HTERT RPE-1 (cell line): Measurements from ENCODE around the gene PRR5L.
"Not testable (repeated sequence)": the region's sequence is repeated elsewhere in the genome, so short reads cannot be mapped to it uniquely, and the experiment has no call there.

Source experiments
- in situ Hi-C: fragments of 300-500 bp; cut with MboI; formaldehyde crosslinking; loops from 4 replicates; pipeline ENCODE4 v1.14.3; 2020; ENCODE audit warnings: low sequenced_read_pairs

PRR5L gene

DNA sequence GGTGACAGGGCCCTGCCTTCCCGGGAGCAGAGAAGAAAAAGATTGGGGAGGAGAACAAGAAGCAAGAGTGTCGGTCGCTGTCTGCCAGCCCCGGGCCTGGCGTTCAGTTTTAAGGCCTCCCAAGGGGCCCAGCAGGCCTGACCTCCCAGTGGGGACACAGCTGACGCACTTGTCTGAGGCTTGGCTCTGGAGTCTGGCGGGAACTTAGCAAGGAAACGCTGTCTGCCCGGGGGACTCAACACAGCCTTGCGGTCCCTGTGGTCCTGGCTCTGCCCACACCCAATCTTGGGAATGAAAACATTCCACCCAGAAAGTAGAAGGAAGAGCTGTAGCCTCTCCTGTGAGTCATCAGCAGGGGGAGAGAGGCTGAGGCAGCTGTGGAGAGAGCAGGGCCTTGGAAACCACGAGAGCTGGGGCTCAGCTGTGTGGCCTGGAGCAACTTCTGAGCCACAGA is 159.6 kb downstream of the PRR5L start:
- in situ Hi-C loops, result no loop called here

DNA sequence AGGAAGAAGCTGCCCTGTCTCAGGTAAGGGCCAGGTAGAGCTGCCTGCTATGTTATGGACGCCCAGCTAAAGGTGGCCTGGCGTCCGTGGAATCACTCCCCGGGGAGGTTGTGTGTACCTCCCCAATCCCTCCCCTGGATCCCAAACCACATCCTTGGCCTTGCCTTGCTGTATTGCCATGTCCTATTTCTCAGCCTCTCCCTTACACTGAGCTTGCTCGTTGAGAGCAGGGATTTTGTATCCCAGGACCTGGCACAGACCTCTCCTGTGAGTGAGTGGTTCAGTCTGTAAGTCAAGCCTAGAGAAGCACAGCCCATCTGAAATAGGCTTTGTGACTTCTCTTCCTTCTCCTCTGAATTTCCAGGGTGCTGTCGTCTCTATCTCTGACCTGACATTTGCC is 160.1 kb downstream of the PRR5L start:
- in situ Hi-C loops, result no loop called here

DNA sequence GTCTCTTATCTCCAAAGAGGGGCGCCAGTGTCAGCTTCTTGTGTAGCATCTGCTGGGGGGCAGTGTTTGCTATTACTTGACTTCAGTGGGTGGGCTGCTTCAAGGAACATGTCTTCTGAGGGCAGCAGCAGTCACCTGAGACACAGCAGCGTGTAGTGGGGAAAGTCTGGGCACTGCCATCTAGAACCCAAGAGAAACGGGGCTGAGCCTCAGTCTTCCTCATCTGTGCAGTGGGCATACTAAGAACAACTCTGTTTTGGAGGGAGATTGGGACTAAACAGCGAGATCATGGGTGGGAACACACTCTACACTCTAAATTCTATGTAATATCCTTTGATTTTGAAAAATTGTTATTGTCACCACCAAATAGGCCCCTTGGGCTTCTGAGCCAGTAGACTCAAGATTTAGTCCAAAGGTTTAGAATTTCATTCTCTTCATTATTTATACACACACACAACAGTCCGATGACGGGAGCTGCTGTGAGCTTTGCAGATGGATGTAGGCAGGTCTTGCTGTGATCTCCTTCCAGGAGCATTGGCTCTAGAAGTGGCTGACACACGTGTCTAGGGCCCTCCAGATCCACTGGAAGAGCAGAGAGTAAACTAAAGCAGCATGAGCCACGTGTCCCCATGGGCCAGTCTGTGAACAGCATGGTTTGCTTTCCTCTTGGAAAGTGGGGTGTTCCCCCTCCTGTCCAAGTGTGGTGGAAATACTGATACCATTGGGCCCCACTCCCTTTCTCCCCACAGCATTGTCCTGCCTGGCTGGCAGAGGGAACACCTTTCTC is 162.2 kb downstream of the PRR5L start:
- in situ Hi-C loops, result no loop called here

DNA sequence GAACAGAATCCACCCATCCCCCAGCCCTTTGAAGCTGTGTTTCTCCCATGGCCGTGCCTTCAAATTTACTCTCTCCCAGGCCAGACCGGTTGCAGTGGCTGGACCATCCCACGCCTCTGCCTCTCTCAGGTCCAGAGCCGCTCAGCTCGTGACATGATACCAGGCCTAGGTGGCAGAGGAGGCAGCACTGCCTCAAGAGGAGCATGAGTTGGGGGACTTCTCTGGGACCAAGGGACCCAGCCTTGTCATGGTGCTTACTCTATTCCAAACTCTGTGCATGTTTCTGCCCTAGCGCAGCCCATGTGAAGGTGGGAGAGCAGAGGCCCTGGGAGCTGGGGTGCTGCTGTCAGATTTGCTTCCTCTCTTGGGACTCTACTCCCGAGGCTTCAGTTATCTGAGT is 163.0 kb downstream of the PRR5L start:
- in situ Hi-C loops, result no loop called here

DNA sequence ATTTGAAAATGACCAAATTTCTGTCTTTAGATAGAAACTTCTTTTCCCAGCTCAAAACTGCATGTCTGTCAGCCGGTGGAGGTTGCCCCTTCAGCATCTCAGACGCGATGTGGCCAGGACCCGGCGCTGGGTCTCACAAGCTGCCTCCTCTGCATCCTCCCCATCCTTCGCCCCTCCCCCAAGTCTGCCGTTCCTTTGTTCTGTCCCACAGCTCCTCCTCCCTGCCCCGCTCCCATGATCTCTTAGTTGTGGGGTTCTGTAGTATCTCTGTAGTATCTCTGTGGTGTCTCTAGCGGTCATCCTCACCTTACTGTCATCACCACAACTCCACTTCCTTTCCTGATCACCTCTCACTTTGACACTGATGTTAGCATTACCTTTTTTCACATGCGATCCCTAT is 164.1 kb downstream of the PRR5L start:
- in situ Hi-C loops, result no loop called here

DNA sequence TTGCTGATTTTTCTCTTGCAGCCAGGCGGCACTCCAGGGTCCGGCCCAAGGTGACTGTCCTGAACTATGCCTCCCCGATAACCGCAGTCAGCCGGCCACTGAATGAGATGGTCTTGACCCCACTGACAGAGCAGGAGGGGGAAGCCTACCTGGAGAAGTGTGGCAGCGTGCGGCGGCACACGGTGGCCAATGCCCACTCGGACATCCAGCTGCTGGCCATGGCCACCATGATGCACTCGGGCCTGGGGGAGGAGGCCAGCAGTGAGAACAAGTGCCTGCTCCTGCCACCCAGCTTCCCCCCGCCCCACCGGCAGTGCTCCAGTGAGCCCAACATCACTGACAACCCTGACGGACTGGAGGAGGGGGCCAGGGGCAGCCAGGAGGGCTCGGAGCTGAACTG is 166.2 kb downstream of the PRR5L start:
- in situ Hi-C loops, result no loop called here

DNA sequence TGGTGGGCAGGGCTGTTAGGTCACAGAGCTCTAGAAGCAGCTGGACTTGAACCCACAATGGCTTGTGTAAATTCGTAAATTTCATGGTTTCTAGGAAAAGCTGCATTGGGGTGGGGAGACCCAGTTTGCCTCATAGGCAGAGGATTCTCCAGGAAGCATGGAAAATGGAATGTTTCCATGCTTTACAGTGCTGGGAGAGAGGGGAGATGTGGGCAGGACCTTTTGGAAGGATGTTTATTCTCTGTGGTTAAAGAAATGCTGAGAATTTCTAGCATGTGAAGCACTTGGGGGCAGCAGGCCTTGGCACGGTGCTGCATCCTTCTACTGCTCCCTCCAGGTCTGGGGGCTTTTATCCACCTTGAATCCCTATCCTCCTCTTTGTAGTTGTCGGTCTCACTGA is 167.7 kb downstream of the PRR5L start:
- in situ Hi-C loops, result no loop called here

DNA sequence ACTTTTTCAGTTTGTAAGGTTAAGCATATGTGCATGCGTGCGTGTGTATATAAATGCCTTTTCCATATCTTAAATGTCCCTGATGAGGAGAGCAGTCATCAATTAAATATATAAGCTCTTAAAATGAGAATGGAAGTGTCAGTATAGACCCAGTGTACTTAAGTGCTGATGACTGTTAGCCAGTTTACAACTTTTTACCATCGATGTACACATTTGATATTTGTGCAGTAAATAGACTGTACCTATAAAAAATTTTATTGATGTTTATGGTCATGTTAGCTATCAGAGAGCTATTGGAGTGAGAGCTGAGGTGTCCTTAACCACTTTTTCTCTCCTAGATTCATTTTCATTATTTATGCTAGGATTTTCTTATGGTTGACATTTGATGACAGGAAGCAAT is 168.6 kb downstream of the PRR5L start:
- in situ Hi-C loops, result no loop called here

DNA sequence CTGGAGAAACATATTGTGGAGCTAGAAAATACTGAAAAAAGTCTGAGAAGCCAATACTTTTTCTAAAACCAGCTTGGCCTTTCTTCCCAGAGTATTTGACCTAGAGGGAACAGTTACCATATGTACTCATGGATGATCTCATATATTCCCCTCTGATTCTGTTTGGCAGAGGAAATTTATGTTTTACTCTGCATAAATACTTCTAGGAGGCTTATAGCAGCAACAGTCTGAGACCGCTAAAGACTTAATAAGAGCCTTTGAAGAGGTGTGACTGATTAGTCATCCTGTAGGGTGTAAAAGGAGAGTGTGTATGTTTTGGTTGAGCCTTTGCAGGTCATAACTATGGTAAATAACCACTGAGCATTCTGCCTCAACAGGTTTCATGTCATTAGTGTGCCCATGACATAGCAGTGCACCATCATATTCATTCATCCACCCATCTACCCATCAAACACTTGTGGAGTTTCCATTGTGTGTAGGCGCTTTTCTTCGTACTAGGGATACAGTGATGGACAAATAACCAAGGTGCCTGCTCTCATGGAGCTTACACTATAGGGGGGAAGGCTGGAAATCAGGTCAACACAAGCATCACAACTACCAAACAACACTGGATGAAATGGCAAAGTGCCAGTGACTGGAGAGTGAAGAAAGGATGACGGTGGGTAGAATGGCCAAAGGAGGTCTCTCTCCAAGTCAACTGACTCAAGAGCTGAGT is 169.5 kb downstream of the PRR5L start:
- in situ Hi-C loops, result no loop called here

DNA sequence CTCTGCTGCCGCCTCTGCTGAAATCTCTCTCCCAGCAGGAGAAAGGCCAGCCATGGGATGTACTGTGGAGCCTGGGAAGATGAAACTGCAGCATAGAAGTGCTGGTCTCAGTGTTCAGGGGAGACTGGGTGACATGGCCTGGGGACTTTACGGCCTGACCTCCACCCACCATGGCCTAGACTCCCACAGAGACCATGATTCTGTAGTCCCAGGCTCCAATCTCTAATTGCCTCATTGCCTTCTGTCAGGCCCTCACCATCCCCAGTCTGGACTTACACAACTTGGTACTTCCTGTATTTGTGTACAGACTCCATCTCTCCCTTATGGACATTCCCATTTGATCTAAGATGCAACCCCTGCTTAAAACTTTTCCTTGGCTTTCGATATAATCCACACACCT is 170.9 kb downstream of the PRR5L start:
- in situ Hi-C loops, result no loop called here

DNA sequence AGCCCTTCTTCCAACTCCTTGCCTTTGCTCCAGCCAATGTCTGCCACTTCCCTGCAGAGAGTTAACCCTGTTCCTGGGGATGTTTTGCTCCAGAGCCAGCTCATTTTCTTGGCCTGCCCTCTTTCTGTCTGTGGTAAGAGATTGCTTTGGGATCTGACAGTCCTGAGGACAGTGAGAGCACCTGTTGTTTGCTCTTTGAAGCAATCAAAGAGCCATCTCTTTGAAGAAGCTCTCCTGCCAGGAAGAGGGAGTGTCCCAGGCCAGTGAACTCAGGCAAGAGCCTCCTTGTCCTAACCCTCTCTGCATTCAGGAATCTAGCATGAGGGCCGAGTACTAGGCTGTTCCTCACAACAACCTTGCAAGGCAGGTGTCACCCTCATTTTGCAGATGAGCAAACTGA is 171.8 kb downstream of the PRR5L start:
- in situ Hi-C loops, result no loop called here

DNA sequence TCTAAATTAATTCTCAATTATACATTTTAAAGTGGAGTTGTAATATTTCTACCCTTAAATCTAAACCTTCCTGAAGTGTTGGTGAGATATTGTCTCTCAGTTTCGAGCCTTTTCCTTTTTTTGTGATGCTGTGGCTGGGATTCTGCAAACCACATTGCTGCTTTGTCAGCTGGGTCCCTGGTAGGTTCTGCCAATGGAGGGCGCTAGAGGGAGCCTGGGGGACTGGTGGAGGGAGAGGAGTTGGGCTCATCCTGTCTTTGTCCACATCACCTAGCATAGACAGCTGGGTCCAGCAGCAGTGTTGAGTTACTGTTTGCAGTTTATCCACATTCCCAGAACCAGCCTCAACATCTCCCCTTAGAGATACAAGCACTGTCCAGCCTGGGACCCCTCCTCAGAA is 173.0 kb downstream of the PRR5L start:
- in situ Hi-C loops, result no loop called here

DNA sequence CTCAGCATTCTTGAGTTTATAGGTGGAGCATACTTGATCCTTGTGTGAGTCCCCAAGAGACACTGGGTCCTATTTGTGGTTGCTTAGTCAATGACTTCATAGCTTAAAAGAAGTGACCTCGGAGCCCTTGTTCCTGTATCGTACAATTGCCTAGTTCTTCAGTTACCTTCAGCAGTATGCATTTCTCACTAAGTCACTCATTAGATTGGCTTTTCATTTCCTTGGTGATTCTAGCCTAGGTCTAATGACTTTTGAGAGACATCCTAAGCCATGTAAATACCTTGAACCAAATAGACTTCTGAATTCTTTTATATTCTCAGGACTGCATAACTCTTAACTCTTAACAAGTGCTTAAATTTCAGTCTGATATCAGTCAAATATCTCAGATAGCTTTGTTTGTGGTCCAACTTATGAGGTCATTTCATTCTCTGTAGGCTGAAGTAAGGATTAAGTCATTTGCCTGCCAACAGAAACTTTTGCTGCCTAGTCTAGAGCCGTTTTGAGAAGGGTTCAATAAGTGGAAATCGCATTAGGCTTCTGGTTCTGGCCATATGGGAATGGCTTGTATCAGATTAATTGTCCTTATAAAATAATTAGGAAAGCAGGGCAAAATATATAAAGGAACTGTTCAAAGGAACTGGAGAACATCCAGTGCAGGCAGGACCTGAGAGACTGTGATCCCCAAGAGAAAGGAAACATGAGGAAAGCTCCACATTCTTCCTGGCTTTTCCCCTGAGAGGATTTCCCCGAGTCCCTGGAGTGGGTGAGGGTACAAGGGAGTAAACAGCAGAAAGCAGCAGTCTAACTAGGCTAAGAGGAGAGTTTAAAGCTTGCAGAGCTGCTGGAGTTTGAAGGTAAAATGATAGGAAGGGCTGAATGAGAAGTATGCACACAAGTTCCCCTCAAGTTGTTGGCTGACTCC is 174.1 kb downstream of the PRR5L start:
- in situ Hi-C loops, result no loop called here

DNA sequence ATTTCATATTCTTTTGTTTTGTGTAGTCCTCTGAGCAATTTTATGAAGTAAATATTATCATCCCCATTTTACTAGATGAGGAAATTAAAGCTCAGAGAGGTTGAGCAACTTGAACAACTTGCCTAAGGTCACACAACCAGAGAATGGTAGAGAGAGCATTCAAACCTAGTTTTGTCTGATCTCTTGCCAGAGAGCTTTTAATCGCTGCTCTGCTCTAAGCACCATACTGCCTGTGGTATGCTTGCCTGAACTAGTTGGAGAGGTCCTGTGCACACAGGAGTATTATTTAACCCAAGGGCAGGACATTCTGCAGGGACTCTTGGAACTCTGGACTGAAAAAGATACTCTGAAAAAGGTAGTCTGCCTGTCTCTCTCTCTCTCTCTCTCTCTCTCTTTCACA is 175.5 kb downstream of the PRR5L start:
- in situ Hi-C loops, result no loop called here

DNA sequence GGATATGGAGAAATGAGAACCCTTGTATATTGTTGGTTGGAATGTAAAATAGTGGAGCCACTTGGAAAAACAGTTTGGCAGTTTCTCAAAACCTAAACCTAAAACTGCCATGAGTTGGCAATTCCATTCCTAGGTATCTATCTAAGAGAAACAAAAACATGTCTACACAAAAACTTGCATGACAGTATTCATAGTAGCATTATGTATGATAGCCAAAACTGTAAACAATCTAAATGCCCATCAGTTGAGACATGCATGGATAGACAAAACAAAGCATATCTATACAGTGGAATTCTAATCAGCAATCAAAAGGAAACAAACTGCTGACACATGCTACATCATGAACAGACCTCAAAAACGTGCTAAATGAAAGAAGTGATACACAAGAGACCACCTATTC is 179.1 kb downstream of the PRR5L start:
- in situ Hi-C loops, result no loop called here

DNA sequence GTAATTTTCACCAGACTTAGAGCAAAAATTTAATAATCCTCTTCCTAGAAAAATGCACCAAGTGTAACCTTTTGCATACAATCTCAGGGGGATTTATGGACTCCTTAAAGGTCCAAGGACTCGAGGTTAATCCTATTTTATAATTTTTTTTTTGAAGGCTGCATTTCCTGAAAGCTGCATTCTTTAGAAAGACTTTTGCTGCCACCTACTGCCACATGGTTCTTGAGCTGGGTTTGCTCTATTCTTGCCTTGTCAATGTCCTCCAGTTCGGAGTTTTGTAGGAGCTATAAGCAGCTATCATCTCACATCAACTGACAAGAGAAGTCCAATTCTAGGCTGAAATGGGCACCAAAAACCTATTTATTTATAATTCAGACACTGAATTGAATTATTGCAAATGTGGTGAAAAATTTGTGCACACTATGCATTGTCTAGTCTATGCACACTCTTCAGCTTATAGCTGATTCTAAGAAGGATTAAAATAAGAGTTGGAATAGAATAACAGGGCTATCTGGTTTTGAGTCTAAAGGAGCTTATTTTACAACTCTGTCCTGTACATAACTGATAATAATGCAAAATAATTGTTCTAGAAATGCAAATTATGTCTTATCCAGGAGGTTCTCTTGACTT is 182.7 kb downstream of the PRR5L start:
- in situ Hi-C loops, result no loop called here

DNA sequence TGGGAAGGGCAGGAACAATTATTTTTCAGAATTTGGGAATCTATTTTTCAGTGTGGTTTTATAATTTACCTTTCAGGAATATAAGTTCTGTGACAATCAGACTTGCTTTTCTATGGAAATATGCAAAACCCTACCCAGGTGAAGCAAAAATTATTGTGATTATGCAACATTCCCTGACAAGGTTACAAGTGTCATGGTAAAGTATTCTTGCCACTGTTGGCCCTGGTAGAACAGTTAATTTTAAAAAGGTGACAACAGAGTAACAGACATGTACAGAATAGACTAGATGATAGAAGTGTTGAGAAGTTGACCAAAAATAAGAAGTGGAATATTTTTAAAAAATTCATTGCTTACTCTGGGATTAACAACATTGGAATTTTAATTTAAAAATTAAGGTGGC is 184.7 kb downstream of the PRR5L start:
- in situ Hi-C loops, result no loop called here

DNA sequence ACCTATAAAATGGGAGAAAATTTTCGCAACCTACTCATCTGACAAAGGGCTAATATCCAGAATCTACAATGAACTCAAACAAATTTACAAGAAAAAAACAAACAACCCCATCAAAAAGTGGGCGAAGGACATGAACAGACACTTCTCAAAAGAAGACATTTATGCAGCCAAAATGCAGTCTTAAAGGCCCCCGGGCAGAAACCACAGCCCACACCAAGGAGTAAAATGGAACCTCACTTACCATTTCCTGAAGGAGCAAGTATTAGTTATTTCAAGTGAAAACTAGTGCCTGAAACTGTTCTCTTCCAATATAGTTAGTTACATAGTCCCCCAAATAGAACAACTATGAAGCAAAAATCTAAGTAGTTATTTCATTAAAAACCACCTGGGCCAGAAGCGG is 187.0 kb downstream of the PRR5L start:
- in situ Hi-C loops, result not testable (repeated sequence)

DNA sequence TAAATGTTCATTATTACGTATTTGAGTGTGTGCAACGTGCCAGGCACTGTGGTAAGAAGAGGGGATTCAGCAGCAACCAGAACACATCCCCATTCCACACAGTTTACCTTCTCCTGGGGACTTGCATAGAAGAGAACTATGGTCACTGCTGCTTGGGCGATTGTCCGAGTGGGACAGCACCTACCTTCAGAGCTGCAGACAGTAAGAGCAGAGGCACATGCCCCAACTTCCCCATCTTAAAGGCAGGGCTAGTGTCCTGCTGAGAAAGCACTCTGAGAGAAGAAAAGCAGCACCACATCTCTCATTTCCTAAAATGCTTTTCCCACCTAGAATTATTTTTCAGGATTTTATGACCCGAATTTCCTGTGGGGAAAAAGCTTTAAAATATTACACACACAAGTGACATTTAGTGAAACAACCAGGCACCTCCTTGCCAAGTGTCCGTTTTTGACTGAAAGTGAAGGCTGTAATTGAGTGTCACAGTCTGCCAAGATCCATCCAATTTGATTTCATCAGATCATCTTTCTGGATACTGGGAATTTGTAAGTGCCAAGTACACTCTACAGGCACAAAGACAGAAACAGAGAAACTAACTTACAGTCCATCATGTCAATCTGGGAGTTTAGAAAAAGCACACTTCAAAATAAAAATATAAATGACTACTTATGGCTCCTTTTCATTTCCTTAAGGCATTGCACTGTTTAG is 189.4 kb downstream of the PRR5L start:
- in situ Hi-C loops, result no loop called here

DNA sequence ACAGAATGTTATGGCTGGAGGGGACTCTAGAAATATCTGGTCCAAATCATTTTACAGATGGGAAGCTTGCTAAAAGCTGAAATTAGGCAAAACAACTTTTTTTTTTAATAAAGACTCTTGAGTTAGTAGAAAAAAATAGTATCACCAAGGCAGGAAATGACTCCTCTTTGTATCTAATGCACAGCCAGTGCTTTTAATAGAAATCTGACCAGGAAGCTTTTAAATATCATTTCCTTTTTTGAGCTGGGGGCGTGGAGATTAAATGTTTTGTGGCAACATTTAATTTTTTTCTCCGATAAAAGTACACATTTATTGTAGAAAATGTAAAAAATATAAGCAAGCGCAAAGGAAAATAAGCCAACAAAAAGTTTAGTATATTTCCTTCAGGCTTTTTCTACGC is 191.5 kb downstream of the PRR5L start:
- in situ Hi-C loops, result no loop called here
